IMR-90 (cell line): ENCODE results near the gene NR2C1. TPM values are rescaled to one million over a fixed set of nuclear protein-coding genes. Genes with fewer than 3 reads are reported as not detected.
A peak's percentile ranks its signal among the peaks of the same experiment; 100 is the strongest.

ENCODE experiments used
- ATAC-seq: fragments of 200-7000 bp; cut with Tn5 transposase; 2 replicates; pipeline ENCODE4 v1.9.1; 2020; ENCODE audit warnings: low read depth, mild to moderate bottlenecking, moderate library complexity
- BruUV-seq: library from RNA; stranded (reverse); fragments of 400-500 nt; replicated peaks from 2 replicates; lab custom pipeline; 2021; lab: Mats Ljungman, UMichigan
- CTCF ChIA-PET: fragments of 300-600 bp; formaldehyde crosslinking; extraction: SDS; loops from one replicate; lab custom pipeline; 2021; ENCODE audit warnings: antibody characterized with exemption; lab: Yijun Ruan, JAX
- POLR2A ChIA-PET: fragments of 300-600 bp; sonication (Branson Sonifier 250); formaldehyde crosslinking; loops from one replicate; lab custom pipeline; 2022; ENCODE audit warnings: antibody characterized with exemption; ENCODE audit not compliant: unreplicated experiment; lab: Charles Lee
- DNase-seq: peaks from one replicate; pipeline ENCODE4 v3.0.0; 2013
- H2AFZ ChIP-seq: replicated peaks from 2 replicates; pipeline ENCODE3; 2013; ENCODE audit warnings: low read length, mild to moderate bottlenecking; ENCODE audit not compliant: poor library complexity
- H2AK5ac ChIP-seq: 2 replicates; pipeline ENCODE4 v1.6.1; 2013; ENCODE audit warnings: low read depth, low read length, inconsistent platforms
- H2AK9ac ChIP-seq: replicated peaks from 2 replicates; pipeline ENCODE3; 2013; ENCODE audit warnings: mild to moderate bottlenecking, low read depth, low read length, moderate library complexity; ENCODE audit not compliant: poor library complexity
- H2BK120ac ChIP-seq: 2 replicates; pipeline ENCODE4 v1.6.1; 2013; ENCODE audit warnings: low read depth, low read length, inconsistent platforms
- H2BK15ac ChIP-seq: 3 replicates; pipeline ENCODE4 v1.6.1; 2013; ENCODE audit warnings: low read depth, low read length, inconsistent platforms
- H2BK20ac ChIP-seq: 2 replicates; pipeline ENCODE4 v1.6.1; 2013; ENCODE audit warnings: low read depth, mild to moderate bottlenecking, inconsistent platforms, low read length, moderate library complexity
- H2BK5ac ChIP-seq: 2 replicates; pipeline ENCODE4 v1.6.1; 2013; ENCODE audit warnings: mild to moderate bottlenecking, low read depth, low read length, inconsistent platforms; ENCODE audit not compliant: poor library complexity, severe bottlenecking
- H3K14ac ChIP-seq: replicated peaks from 2 replicates; pipeline ENCODE4 v1.6.1; 2013; ENCODE audit warnings: low read depth, low read length, inconsistent platforms
- H3K18ac ChIP-seq: 2 replicates; pipeline ENCODE4 v1.6.1; 2013; ENCODE audit warnings: low read depth, low read length, control low read depth
- H3K23ac ChIP-seq: 2 replicates; pipeline ENCODE4 v1.6.1; 2013; ENCODE audit warnings: low read depth, low read length, inconsistent platforms
- H3K27ac ChIP-seq: 2 replicates; pipeline ENCODE4 v1.5.1; 2013; ENCODE audit warnings: mild to moderate bottlenecking, control low read depth, low read length; ENCODE audit not compliant: insufficient read depth
- H3K27me3 ChIP-seq: 2 replicates; pipeline ENCODE4 v1.6.1; 2013; ENCODE audit warnings: low read length; ENCODE audit not compliant: control insufficient read depth, insufficient read depth
- H3K36me3 ChIP-seq: 2 replicates; pipeline ENCODE4 v1.6.1; 2013; ENCODE audit warnings: low read length, mixed read lengths; ENCODE audit not compliant: control insufficient read depth, insufficient read depth
- H3K4ac ChIP-seq: 2 replicates; pipeline ENCODE4 v1.6.1; 2013; ENCODE audit warnings: low read depth, low read length, inconsistent platforms
- H3K4me1 ChIP-seq: 2 replicates; pipeline ENCODE4 v1.6.1; 2013; ENCODE audit warnings: low read length, mixed read lengths; ENCODE audit not compliant: control insufficient read depth, insufficient read depth
- H3K4me2 ChIP-seq: 2 replicates; pipeline ENCODE4 v1.6.1; 2013; ENCODE audit warnings: low read depth, mild to moderate bottlenecking, control low read depth, low read length, moderate library complexity
- H3K4me3 ChIP-seq: 2 replicates; pipeline ENCODE4 v1.5.1; 2013; ENCODE audit warnings: low read depth, mild to moderate bottlenecking, control low read depth, low read length, moderate library complexity; ENCODE audit not compliant: insufficient read depth
- H3K56ac ChIP-seq: 2 replicates; pipeline ENCODE4 v1.6.1; 2013; ENCODE audit warnings: low read length, inconsistent platforms; ENCODE audit not compliant: insufficient read depth; ENCODE audit errors: extremely low read depth
- H3K79me1 ChIP-seq, 2 experiments: 2 replicates each; pipeline ENCODE4 v1.6.1; 2013; ENCODE audit warnings: low read length in 2 of 2, inconsistent platforms in 1 of 2, low read depth in 1 of 2
- H3K9ac ChIP-seq: 2 replicates; pipeline ENCODE4 v1.6.1; 2013; ENCODE audit warnings: low read depth, low read length, control low read depth
- H3K9me1 ChIP-seq: 2 replicates; pipeline ENCODE4 v1.6.1; 2013; ENCODE audit warnings: low read length, inconsistent platforms; ENCODE audit not compliant: insufficient read depth
- H3K9me3 ChIP-seq: 2 replicates; pipeline ENCODE4 v1.6.1; 2013; ENCODE audit warnings: low read length; ENCODE audit not compliant: control insufficient read depth, insufficient read depth
- H4K20me1 ChIP-seq: 2 replicates; pipeline ENCODE4 v1.6.1; 2013; ENCODE audit warnings: low read length, inconsistent platforms; ENCODE audit not compliant: insufficient read depth
- H4K5ac ChIP-seq: 2 replicates; pipeline ENCODE4 v1.6.1; 2013; ENCODE audit warnings: mild to moderate bottlenecking, low read depth, low read length, control low read depth
- H4K8ac ChIP-seq, 2 experiments: 2 replicates each; pipeline ENCODE4 v1.6.1; 2013; ENCODE audit warnings: low read depth in 2 of 2, low read length in 2 of 2, control low read depth in 1 of 2, inconsistent platforms in 1 of 2
- H4K91ac ChIP-seq: 2 replicates; pipeline ENCODE4 v1.6.1; 2013; ENCODE audit warnings: low read depth, low read length, inconsistent platforms; ENCODE audit not compliant: insufficient read depth
- BHLHE40 ChIP-seq: fragments of 150-350 bp; IDR thresholded peaks from 2 replicates; pipeline ENCODE4 v1.6.1; 2016; ENCODE audit warnings: mild to moderate bottlenecking, low read depth, low read length
- CEBPB ChIP-seq: IDR thresholded peaks from 2 replicates; pipeline ENCODE4 v1.6.1; 2012; ENCODE audit warnings: low read depth, low read length, improper control_type of control experiment
- CHD1 ChIP-seq: IDR thresholded peaks from 2 replicates; pipeline ENCODE4 v1.6.1; 2012; ENCODE audit warnings: low read depth, low read length, improper control_type of control experiment
- ELK1 ChIP-seq: fragments of 150-350 bp; IDR thresholded peaks from 2 replicates; pipeline ENCODE4 v1.6.1; 2016; ENCODE audit warnings: low read depth, mild to moderate bottlenecking, low read length, moderate library complexity, borderline replicate concordance
- FOS ChIP-seq: fragments of 150-350 bp; IDR thresholded peaks from 2 replicates; pipeline ENCODE4 v1.6.1; 2016; ENCODE audit warnings: low read depth, low read length
- MAFK ChIP-seq: IDR thresholded peaks from 2 replicates; pipeline ENCODE4 v1.6.1; 2012; ENCODE audit warnings: low read depth, low read length, improper control_type of control experiment
- MAZ ChIP-seq: IDR thresholded peaks from 2 replicates; pipeline ENCODE4 v1.6.1; 2012; ENCODE audit warnings: low read depth, mild to moderate bottlenecking, low read length, improper control_type of control experiment, moderate library complexity, borderline replicate concordance
- NFE2L2 ChIP-seq: fragments of 150-350 bp; IDR thresholded peaks from 2 replicates; pipeline ENCODE4 v1.6.1; 2016; ENCODE audit warnings: low read depth, mild to moderate bottlenecking, low read length
- POLR2A ChIP-seq: IDR thresholded peaks from 2 replicates; pipeline ENCODE4 v1.6.1; 2012; ENCODE audit warnings: mild to moderate bottlenecking, low read depth, low read length
- RAD21 ChIP-seq: IDR thresholded peaks from 2 replicates; pipeline ENCODE4 v1.6.1; 2012; ENCODE audit warnings: low read length, improper control_type of control experiment
- RCOR1 ChIP-seq: IDR thresholded peaks from 2 replicates; pipeline ENCODE4 v1.6.1; 2012; ENCODE audit warnings: mild to moderate bottlenecking, low read length, improper control_type of control experiment; ENCODE audit not compliant: insufficient replicate concordance
- RFX5 ChIP-seq: IDR thresholded peaks from 2 replicates; pipeline ENCODE4 v1.8.0; 2012; ENCODE audit warnings: low read depth, mild to moderate bottlenecking, low read length, moderate library complexity
- SMC3 ChIP-seq: fragments of 150-350 bp; IDR thresholded peaks from 2 replicates; pipeline ENCODE4 v1.6.1; 2016; ENCODE audit warnings: low read depth, mild to moderate bottlenecking, antibody characterized with exemption, low read length, moderate library complexity
- USF2 ChIP-seq: fragments of 150-350 bp; IDR thresholded peaks from 2 replicates; pipeline ENCODE4 v1.6.1; 2017; ENCODE audit warnings: mild to moderate bottlenecking, antibody characterized with exemption, low read length, low read depth
- WGBS, 2 experiments: methylation state at CpG; one replicate each; pipeline versions ENCODE4 v1.1.5 to v1.1.7; 2013; ENCODE audit warnings: missing lambda C conversion rate in 2 of 2; ENCODE audit not compliant: insufficient read length in 1 of 2; ENCODE audit errors: extremely low coverage in 2 of 2; 5-methylcytosine and 5-hydroxymethylcytosine counted together
- dilution Hi-C: fragments of 300-500 bp; cut with HindIII; formaldehyde crosslinking; loops from one replicate; pipeline ENCODE4 v1.14.3; 2018; ENCODE audit warnings: low sequenced_read_pairs; ENCODE audit not compliant: unreplicated experiment
- in situ Hi-C: fragments of 300-500 bp; cut with MboI; formaldehyde crosslinking; loops from 3 replicates; pipeline ENCODE4 v1.14.3; 2019; ENCODE audit warnings: low sequenced_read_pairs, inconsistent platforms, mixed read lengths
- intact Hi-C: fragments of 100-400 bp; cut with micrococcal nuclease; formaldehyde crosslinking; loops from 2 replicates; pipeline ENCODE4 v1.10.0; 2022
- polyA plus RNA-seq, 3 experiments: library from polyadenylated mRNA; depleted of rRNA; stranded (reverse); fragments of >200 nt; gene quantifications; 2 replicates each; pipeline ENCODE4 v1.2.3, GENCODE V29; 2012; ENCODE audit warnings: low replicate concordance in 1 of 3
- total RNA-seq: library from RNA; depleted of rRNA; stranded (reverse); fragments of >200 nt; gene quantifications from 2 replicates; pipeline ENCODE4 v1.2.3, GENCODE V29; 2012

The NR2C1 gene
- total and polyA plus RNA-seq, 2 of the 4 experiments (the other 2 are of a cell fraction): 12.7 to 14.1 TPM

- Histone ChIP-seq H3K4me3 (no peak overlapping the region), H3K56ac (no peak overlapping the region), H3K79me1 (peaks cover 5 to 17% of the 10 kb centered on the region in 2 experiments), H3K9ac (no peak overlapping the region), H2AFZ (no peak overlapping the region), H3K9me3 (no peaks in the 10 kb centered on the region), H3K9me1 (peaks cover 5% of the 10 kb centered on the region), H2BK5ac (no peak overlapping the region), H2BK15ac (no peak overlapping the region), H3K4me2 (peak overlapping the region; percentile 2), H2BK20ac (no peak overlapping the region), H3K4me1 (no peaks in the 10 kb centered on the region), H4K20me1 (no peaks in the 10 kb centered on the region), H3K18ac (no peak overlapping the region), H3K27ac (no peak overlapping the region), H3K14ac (no peak overlapping the region), H4K8ac (peak overlapping the region in 1 of 2 experiments; percentile 37; a peak in 1 of 4 replicates), H3K4ac (no peak overlapping the region), H3K36me3 (peaks cover 7% of the 10 kb centered on the region), H2AK5ac (no peak overlapping the region), H4K5ac (no peak overlapping the region), H2AK9ac (no peak overlapping the region), H3K27me3 (no peaks in the 10 kb centered on the region), H2BK120ac (no peak overlapping the region), H4K91ac (no peak overlapping the region), H3K23ac (no peak overlapping the region)
- BruUV-seq: no TSS peak
- in situ Hi-C loops: no loop called here
- CTCF ChIA-PET: interaction anchor here (0.6 to 1.4 kb wide), 3 partner anchors 9 to 178 kb away, joined by 3 to 4 read pairs (median 3); no protein-coding TSS in a partner anchor
- intact Hi-C loops: no loop called here
- POLR2A ChIA-PET: no interaction called here
- ATAC-seq: peak; percentile 98
- dilution Hi-C loops: no loop called here
- TF ChIP-seq SMC3 (no peak), CHD1 (no peak), ELK1 (no peak), MAZ (no peak), NFE2L2 (no peak), FOS (0 out of 2 replicates have a peak, but pooled peaks have one; percentile 29), POLR2A (no peak), BHLHE40 (peak; percentile 63; the same call in 1 of the 2 replicates), CEBPB (peak; percentile 8; the same call in 1 of the 2 replicates), RCOR1 (no peak), RFX5 (no peak), MAFK (peak; percentile 17; the same call in 1 of the 2 replicates), USF2 (no peak), RAD21 (no peak)
- DNase-seq: peak; percentile 94
- no CpG with 5 or more reads among the region's 5 CpGs for WGBS, 2 experiments
Measured at GRCh38 chr12:94973221-94973620, 100.2 kb downstream of the NR2C1 start.
